Stromal cell of bone marrow (primary cell): Measurements from ENCODE around the gene ADGRA1.

Experiments used
- DNase-seq: peaks from one replicate; pipeline ENCODE4 v3.0.0-alpha.2; 2012; ENCODE audit warnings: low read depth

ADGRA1 gene

DNA sequence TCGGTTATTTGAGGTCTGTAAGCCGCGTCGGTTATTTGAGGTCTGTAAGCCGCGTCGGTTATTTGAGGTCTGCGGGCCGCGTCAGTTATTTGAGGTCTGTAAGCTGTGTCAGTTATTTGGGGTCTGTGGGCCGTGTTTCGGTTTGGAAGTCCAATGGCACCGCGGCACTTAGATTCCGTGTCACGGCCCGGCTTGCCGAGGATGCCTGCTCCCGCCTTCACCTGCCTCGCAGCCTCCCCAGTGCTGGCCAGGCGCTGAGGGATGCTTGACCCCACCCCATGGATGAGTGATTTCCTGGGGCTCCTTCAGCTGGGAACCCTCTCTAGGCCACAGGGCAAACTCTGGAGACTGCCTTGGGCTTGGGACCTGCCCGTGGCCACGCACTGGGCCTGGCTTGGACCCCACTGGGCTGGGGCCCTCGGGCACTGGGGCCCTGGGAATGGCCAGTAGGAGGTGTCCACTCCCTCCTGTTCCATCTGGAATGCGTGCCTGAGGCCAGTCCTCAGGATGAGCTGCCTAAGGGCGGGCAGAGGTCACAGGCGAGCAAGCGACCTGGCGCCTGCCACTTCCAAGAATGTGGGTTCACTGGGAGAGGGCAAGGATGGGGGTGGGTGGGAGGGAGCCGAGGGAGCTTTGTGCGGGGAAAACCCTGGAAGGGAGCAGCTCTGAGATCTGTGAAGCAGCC, 25.6 kb downstream of the ADGRA1 start:
- DNase-seq = no peak

DNA sequence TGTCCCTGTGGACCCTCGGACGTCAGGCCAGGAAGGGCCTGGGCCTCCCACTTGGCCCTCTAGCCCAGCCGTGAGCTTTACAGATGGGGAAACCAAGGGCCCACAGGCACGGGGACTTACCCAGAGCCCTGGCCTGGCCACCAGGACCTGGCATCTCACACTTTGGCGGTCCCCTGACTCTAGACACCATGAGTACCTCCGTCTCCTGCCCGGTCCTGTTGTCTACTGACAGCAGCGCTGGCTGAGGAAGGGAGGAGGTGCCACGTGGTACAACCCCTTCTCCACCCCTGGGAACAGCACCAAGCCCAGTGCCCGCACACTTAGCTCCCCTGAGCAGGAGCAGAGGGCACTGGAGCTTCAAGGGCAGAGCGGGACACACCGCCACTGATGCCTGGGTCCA, 26.1 kb downstream of the ADGRA1 start:
- no peak for DNase-seq

DNA sequence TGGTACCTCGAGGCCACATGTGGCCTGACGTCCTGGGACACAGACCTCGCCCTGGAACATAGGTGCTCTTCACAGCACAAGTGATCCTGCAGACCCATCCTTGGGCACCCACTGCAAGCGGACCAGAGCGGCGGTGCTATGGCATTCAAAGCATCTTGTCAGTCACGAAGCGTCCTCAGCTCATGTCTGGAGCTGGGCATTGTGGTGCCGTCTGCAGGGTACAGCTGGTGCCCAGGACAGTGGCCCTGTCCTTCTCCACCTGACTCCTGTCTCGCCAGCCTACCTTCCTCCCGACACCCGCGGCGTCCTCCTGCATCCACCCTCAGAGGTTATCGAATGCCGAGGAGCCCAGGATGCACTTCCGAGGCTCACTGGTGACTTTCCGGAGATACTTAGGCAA, 26.5 kb downstream of the ADGRA1 start:
- DNase-seq = no peak

DNA sequence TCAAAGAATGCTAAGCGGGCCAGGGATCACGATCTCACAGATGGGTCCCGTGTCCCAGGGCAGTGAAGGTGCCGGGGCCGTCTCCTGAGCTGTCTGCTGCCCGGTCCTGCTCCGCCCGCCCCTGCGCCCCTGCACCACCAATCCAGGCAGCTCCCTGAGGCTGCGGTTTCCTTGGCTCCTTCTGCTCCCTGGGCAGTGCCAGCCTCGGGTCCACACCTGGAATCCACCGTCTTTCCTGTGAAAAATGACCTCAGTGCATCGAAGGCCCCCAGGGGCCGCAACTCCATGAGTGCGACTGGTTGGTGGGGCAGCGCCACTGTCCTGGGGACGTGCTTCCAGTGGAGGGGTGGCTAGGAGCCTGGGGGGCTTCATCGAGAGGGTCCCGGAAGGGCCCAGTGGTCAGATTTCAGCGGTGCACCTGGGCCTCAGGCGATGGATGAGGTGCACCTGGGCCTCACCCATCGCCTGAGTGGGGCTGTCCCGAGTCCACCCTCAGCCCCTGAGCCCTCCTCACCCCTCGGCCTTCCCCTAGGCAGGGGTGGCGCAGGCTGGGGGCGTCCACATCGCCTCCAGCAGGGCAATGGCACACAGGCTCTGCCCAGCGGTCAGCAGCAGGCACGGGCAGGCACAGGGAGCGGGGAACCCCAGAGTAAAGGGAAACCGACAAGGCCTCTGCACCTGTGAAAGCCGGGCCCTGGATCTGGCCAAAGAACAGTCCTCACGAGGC, 27.2 kb downstream of the ADGRA1 start:
- no peak for DNase-seq

DNA sequence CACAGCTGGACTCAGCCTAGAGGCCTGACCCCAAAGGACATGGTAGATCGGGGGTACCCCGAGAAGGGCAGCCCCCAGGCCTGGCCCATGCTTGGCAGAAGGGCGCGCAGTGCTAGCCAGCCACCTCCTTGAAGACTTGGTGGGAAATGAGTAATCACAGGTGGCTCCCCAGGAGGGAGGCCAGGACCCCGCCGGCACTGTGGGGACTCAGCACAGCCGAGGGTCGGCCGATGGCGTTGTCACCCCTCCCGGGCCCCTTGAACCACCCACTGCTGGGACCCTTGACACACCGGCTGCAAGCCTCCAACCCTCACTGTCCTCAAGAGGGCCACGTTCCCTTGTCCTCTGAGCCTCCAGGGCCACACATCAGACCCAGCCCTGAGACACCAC, 27.7 kb downstream of the ADGRA1 start:
- DNase-seq = no peak

DNA sequence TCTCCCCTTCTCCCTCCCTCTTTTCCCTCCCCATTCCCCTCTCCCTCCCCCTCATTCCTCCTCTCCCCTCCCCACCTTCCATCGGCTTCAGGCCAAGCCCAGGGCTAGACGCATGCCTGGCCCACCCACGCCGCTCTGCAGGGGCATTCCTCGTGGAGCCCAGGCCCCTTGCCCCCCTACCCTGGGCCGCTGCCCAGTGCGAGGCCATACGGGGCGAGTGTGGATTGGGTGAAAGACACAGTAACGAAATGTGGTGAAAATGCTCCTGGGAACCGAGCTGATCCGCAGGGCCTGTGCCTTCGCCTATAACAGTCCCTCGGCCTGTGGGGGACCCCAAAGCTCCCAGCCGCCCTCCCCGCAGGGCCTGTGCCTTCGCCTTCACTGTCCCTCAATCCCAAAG, 28.3 kb downstream of the ADGRA1 start:
- DNase-seq = no peak

- DNase-seq = no peak
Observed at GRCh38 chr10:133116455-133116854, 28.7 kb downstream of the ADGRA1 start.

DNA sequence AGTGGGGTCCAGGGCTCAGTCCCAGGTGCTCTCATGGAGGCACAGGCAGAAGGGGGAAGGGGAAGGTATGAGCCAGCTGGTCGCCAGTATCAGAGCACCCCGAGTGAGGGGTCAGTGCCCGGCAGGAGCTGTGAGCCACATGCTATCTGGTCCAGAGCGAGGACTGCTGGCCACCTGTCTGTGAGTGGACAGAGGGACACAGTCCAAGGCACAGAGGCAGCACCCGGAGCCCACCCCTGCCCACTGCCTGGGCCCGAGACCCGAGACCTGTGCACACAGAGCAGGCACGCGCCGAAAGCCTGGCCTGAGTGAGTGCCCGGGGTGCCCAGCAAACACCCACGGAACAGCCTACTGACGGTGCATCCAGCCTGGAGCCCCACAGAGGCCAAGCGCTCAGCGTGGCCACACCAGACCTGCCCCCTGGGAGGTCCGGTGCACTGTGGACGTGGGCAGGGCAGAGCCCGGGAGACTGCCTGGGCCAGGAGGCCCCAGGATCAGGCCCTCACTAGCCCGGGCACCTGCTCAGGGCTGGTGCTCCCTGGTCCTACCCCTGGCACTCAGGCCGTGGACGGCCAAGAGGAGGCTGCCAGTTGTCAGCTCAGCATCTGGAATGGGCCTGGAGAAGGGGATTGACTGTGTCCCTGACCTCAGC, 29.4 kb downstream of the ADGRA1 start:
- DNase-seq = no peak

GRCh38 chr10:133117688-133118071, 30.0 kb downstream of the ADGRA1 start:
- peak; percentile 2 for DNase-seq

DNA sequence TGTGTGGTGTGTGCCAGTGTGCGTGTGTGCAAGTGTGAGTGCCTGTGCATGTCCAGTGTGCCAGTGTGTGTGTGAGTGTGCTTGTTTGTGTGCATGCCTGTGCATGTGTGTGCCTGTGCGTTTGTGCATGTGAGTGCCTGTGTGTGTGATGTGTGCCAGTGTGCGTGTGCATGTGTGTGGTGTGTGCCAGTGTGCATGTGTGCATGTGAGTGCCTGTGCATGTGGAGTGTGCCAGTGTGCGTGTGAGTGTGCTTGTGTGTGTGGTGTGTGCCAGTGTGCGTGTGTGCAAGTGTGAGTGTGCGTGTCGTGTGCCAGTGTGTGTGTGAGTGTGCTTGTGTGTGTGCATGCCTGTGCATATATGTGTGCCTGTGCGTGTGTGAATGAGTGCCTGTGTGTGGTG, 33.8 kb downstream of the ADGRA1 start:
- DNase-seq = no peak

- DNase-seq = no peak
Observed at GRCh38 chr10:133122171-133122935, 34.6 kb downstream of the ADGRA1 start.

DNA sequence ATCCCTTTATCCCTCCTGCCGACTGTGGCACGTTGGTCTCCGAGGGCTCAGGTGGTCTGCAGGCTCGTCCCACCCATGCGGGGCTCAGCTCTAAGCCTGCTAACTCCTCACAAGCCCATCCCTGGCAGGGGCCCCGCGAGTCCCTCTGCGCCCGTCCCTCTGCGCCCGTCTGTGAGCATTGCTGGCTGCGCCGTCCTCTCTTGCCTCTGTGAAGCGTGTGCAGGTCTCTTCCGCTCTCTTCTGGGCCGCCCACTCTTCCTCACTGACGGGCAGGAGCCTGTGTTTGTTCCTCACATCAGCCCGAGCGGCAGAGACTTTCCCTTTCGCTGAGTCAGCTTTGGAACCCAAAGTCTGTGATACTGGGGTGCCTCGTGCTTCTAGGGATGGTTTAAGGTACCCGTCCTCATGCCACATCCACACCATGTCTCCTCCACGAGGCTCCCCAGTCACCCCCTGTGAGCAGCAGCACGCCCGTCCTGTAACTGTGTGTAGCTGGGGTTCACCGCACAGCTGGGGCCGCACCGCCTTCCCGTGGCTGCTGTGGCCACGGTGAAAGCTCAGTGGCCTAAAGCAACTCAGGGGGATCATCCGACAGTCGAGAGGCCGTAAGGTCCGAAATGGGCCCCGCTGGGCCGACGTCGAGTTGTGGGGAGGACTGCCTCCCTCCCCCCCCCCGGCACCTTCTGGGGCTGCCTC, 35.5 kb downstream of the ADGRA1 start:
- DNase-seq = no peak

GRCh38 chr10:133123746-133124356, 36.1 kb downstream of the ADGRA1 start:
- no peak for DNase-seq

DNA sequence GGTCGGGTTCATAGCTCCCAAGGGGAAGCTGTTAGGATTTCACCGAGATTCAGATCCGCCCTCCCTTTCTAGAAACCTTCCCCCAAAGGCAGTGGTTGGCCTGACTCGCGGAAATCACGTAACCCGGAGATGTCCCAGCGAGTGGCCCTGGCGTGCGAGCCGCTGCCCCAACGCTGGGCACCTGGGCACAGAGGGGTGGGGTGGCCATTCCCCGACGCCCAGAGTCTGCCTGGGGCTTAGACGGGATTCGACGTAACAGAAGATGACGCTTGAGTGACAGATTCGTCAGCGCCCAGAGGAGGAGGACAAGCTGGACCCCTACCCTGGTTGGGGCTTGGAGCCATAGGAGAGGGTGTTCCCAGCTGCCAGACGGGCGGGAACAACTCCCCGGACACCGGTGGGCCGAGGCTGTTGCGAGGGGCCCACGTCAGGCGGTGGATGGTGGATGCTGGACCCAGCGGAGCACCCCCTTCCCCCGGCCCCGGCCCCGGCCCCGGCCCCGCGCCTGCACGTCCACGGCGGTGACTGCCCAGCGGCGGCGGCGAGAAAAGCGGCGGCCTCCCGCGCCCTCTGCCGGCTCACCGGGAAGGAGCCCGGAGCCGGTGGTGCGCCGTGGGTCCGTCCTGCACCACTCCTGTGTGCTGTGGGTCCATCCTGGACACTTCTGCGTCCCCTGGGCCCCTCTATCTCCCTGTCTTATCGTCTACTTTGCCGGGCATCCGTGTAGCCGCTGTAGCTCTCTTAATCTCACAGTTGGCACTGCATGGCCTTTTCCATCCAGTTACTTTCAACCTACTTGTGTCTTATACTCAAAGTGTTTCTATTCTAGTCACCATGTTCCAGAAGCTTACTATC, 36.9 kb downstream of the ADGRA1 start:
- DNase-seq = no peak

GRCh38 chr10:133125901-133126300, 38.2 kb downstream of the ADGRA1 start:
- DNase-seq = no peak

GRCh38 chr10:133126431-133127290, 38.9 kb downstream of the ADGRA1 start:
- no peak for DNase-seq

DNA sequence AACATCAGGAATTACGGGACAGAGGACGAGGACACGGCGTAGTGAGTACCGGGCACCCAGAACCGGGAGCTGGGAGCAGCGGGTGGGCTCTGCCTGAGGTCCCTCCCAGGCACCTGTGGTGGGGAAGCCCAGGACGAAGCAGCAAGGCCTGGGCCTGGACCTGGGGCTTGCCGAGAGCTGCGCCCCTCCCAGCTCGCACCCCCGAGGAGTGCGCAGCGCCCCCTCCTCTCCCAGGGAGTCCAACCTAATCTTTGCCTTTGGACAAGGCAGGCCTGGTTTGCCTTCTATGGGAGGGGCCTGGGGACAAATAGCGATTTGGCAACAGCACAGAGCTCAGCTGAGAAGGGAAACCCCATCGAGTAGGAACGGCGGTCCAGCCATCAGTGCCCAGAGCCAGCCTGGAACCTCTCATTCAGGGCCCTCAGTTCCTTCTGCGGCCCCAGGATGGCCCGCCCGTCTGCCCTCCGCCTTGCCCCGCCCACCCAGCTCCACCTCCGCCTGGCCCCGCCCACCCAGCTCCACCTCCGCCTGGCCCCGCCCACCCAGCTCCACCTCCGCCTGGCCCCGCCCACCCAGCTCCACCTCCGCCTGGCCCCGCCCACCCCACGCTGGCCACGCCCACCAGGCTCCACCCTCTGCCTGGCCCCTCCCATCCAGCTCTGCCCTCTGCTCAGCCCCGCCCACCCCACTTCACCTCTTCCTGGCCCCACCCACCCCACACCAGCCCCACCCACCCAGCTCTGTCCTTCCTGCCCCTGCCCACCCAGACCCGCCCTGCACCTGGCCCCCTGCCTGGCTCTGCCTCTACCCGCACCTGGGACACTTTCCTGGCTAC, 39.8 kb downstream of the ADGRA1 start:
- no peak for DNase-seq
